HG02870 (cell line): Measurements from ENCODE around the gene PIGU.

ENCODE experiments used
- ATAC-seq: cut with Tn5 transposase; IDR thresholded peaks from one replicate; pipeline ENCODE4 v1.9.1; 2021; ENCODE audit warnings: mild to moderate bottlenecking, moderate library complexity; ENCODE audit not compliant: unreplicated experiment

The PIGU gene

GRCh38 chr20:34560141-34560523 is 116.8 kb downstream of the PIGU start:
- no peak for ATAC-seq

GRCh38 chr20:34559311-34560140 is 117.4 kb downstream of the PIGU start:
- ATAC-seq = no peak

- no peak for ATAC-seq
These were observed 118.3 kb downstream of the PIGU start, which contains the start of gene MAP1LC3A for GRCh38 chr20:34558320-34559218. Gene MAP1LC3A, plus strand, starts transcription at chr20:34558718. Its CDS starts 151 bp downstream, at chr20:34558869.

GRCh38 chr20:34557936-34558319 is 119.0 kb downstream of the PIGU start:
- ATAC-seq = no peak

GRCh38 chr20:34553366-34553867 is 123.5 kb downstream of the PIGU start:
- ATAC-seq = no peak

- ATAC-seq = no peak
These were observed 124.3 kb downstream of the PIGU start for GRCh38 chr20:34552569-34552968.

- no peak for ATAC-seq
These were observed 127.0 kb downstream of the PIGU start for GRCh38 chr20:34549929-34550305.

GRCh38 chr20:34549291-34549928 is 127.5 kb downstream of the PIGU start:
- ATAC-seq = no peak

GRCh38 chr20:34547844-34548613 is 128.9 kb downstream of the PIGU start:
- ATAC-seq = no peak

- ATAC-seq = no peak
These were observed 130.1 kb downstream of the PIGU start for GRCh38 chr20:34546751-34547181.

GRCh38 chr20:34544109-34544796 is 132.6 kb downstream of the PIGU start:
- no peak for ATAC-seq

GRCh38 chr20:34543463-34544056 is 133.3 kb downstream of the PIGU start:
- no peak for ATAC-seq

- no peak for ATAC-seq
These were observed 134.5 kb downstream of the PIGU start for GRCh38 chr20:34542439-34542838.

- no peak for ATAC-seq
These were observed 135.0 kb downstream of the PIGU start for GRCh38 chr20:34541917-34542316.

GRCh38 chr20:34541264-34541901 is 135.5 kb downstream of the PIGU start:
- ATAC-seq = no peak

GRCh38 chr20:34540596-34541263 is 136.2 kb downstream of the PIGU start:
- no peak for ATAC-seq

- ATAC-seq = no peak
These were observed 137.1 kb downstream of the PIGU start for GRCh38 chr20:34539756-34540155.

GRCh38 chr20:34538671-34539123 is 138.2 kb downstream of the PIGU start:
- ATAC-seq = no peak
